ENCODE data around the gene NR2C1.

DNA sequence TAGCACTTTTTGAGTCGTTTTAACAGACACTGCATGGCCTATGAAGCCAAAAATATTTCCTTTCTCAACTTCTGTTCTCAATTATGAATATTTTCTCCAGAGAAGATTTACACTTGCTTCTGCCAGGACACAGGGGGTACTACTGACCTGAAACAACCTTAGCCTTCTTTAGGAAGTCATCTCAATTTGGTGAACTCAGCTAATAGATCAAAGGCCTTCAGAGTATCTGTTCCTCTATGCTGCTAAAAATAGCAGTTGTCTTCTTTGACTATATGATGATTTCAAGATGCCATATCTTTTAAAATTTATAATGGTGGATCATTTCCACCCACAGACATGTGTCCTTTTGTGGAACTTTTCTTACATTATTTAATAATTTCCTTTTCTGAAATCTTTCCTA lies 55.9 kb downstream of the NR2C1 start:
- TF ChIP-seq, protein P1, sequence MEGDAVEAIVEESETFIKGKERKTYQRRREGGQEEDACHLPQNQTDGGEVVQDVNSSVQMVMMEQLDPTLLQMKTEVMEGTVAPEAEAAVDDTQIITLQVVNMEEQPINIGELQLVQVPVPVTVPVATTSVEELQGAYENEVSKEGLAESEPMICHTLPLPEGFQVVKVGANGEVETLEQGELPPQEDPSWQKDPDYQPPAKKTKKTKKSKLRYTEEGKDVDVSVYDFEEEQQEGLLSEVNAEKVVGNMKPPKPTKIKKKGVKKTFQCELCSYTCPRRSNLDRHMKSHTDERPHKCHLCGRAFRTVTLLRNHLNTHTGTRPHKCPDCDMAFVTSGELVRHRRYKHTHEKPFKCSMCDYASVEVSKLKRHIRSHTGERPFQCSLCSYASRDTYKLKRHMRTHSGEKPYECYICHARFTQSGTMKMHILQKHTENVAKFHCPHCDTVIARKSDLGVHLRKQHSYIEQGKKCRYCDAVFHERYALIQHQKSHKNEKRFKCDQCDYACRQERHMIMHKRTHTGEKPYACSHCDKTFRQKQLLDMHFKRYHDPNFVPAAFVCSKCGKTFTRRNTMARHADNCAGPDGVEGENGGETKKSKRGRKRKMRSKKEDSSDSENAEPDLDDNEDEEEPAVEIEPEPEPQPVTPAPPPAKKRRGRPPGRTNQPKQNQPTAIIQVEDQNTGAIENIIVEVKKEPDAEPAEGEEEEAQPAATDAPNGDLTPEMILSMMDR (conservative IDR thresholded peaks at IDR 0.05 in 1 of 2, IDR thresholded peaks at IDR 0.05 in 1 of 2; ENCODE audit: extremely low read depth in 1 of 2, insufficient read depth in 1 of 2, low read depth in 1 of 2, low read length in 2 of 2): no peak
- TF ChIP-seq EZH2 (IDR thresholded peaks at IDR 0.05; ENCODE audit: borderline replicate concordance, low read length): no peak

Data from mammary epithelial cell (primary cell).